ENCODE data around the gene PCSK1N.
"Not testable (repeated sequence)": the region's sequence is repeated elsewhere in the genome, so short reads cannot be mapped to it uniquely, and the experiment has no call there.

PCSK1N gene

GRCh38 chrX:48819394-48819793 is 16.0 kb downstream of the PCSK1N start:
- DNase-seq, result not testable (repeated sequence)

GRCh38 chrX:48818866-48819265 is 16.5 kb downstream of the PCSK1N start:
- DNase-seq, result no peak

GRCh38 chrX:48818098-48818497 is 17.3 kb downstream of the PCSK1N start:
- no peak for DNase-seq

GRCh38 chrX:48816014-48816810 is 19.2 kb downstream of the PCSK1N start:
- DNase-seq, result no peak

- DNase-seq, result no peak
These were observed 20.1 kb downstream of the PCSK1N start for GRCh38 chrX:48815266-48815665.

GRCh38 chrX:48814722-48815121 is 20.7 kb downstream of the PCSK1N start:
- no peak for DNase-seq

- DNase-seq, result no peak
These were observed 21.8 kb downstream of the PCSK1N start for GRCh38 chrX:48813644-48814043.

- DNase-seq, result no peak
These were observed 29.3 kb downstream of the PCSK1N start for GRCh38 chrX:48806081-48806480.

GRCh38 chrX:48802905-48803200 is 32.6 kb downstream of the PCSK1N start:
- no peak for DNase-seq

- DNase-seq, result peak; percentile 74
These were observed 33.1 kb downstream of the PCSK1N start for GRCh38 chrX:48802089-48802904.

- peak; percentile 98 for DNase-seq
These were observed 33.9 kb downstream of the PCSK1N start, which contains the start of gene HDAC6 for GRCh38 chrX:48801280-48802088. HDAC6 (plus strand) TSS chrX:48802067; CDS start chrX:48802693, 626 bp downstream.

GRCh38 chrX:48800574-48801279 is 34.7 kb downstream of the PCSK1N start:
- no peak for DNase-seq

- DNase-seq, result no peak
These were observed 37.1 kb downstream of the PCSK1N start for GRCh38 chrX:48798318-48798717.

GRCh38 chrX:48794911-48795515 is 40.4 kb downstream of the PCSK1N start:
- DNase-seq, result no peak

GRCh38 chrX:48794340-48794910 is 41.0 kb downstream of the PCSK1N start:
- no peak for DNase-seq

- DNase-seq, result no peak
These were observed 41.5 kb downstream of the PCSK1N start for GRCh38 chrX:48793935-48794334.

- DNase-seq, result no peak
These were observed 43.2 kb downstream of the PCSK1N start for GRCh38 chrX:48792219-48792618.

GRCh38 chrX:48791063-48791820 is 44.2 kb downstream of the PCSK1N start:
- DNase-seq, result no peak

- DNase-seq, result no peak
These were observed 44.9 kb downstream of the PCSK1N start for GRCh38 chrX:48790477-48790876.

- DNase-seq, result no peak
These were observed 45.8 kb downstream of the PCSK1N start for GRCh38 chrX:48789366-48790220.

All from CD4-positive, alpha-beta T cell treated with Interleukin-21 for 1 hour (primary cell).